ENCODE results near the gene CREB3L1.

CREB3L1 gene

GRCh38 chr11:46286789-46287188 lies 9.3 kb downstream of the CREB3L1 start:
- Histone ChIP-seq H3K27me3 (ENCODE audit: control insufficient read depth, low read length) (peaks cover 46% of the 10 kb centered on the region), H3K9me2 (replicated peaks; ENCODE audit: control insufficient read depth, low read length) (no peaks in the 10 kb centered on the region), H3K4me2 (ENCODE audit: low read length) (no peak overlapping the region), H3F3A (ENCODE audit: control insufficient read depth, insufficient read depth) (no peaks in the 10 kb centered on the region), H3K79me2 (ENCODE audit: control insufficient read depth, low read length) (no peaks in the 10 kb centered on the region), H3K27ac (ENCODE audit: low read depth, low read length) (no peak overlapping the region), H3K36me3 (ENCODE audit: control insufficient read depth, low read length) (no peaks in the 10 kb centered on the region), H3K4me1 (ENCODE audit: control insufficient read depth, low read length) (no peaks in the 10 kb centered on the region; the same call in 1 of the 2 replicates), H3K9me3 (ENCODE audit: control insufficient read depth, insufficient read depth, low read length) (no peaks in the 10 kb centered on the region), H4K20me1 (ENCODE audit: control insufficient read depth, insufficient read depth, low read depth, low read length) (no peaks in the 10 kb centered on the region), H3K4me3 (ENCODE audit: low read length) (no peak overlapping the region)
- TF ChIP-seq EZH2phosphoT487 (IDR thresholded peaks at IDR 0.05; ENCODE audit: borderline replicate concordance, low read length) = no peak
- no peak for TF ChIP-seq CTCF (IDR thresholded peaks at IDR 0.05; ENCODE audit: low read depth, low read length, poor library complexity, severe bottlenecking)

- H3K27me3 ChIP-seq (ENCODE audit: control insufficient read depth, low read length) = peaks cover 43% of the 10 kb centered on the region
- no peak overlapping the region for H3K27ac ChIP-seq (ENCODE audit: low read depth, low read length)
- H4K20me1 ChIP-seq (ENCODE audit: control insufficient read depth, insufficient read depth, low read depth, low read length) = no peaks in the 10 kb centered on the region
- no peak overlapping the region for H3K4me3 ChIP-seq (ENCODE audit: low read length)
- H3K36me3 ChIP-seq (ENCODE audit: control insufficient read depth, low read length) = no peaks in the 10 kb centered on the region
- TF ChIP-seq CTCF (IDR thresholded peaks at IDR 0.05; ENCODE audit: low read depth, low read length, poor library complexity, severe bottlenecking) = no peak
- TF ChIP-seq EZH2phosphoT487 (IDR thresholded peaks at IDR 0.05; ENCODE audit: borderline replicate concordance, low read length) = no peak
- no peak overlapping the region for H3K4me2 ChIP-seq (ENCODE audit: low read length)
- no peaks in the 10 kb centered on the region for H3K4me1 ChIP-seq (ENCODE audit: control insufficient read depth, low read length)
- no peaks in the 10 kb centered on the region for H3K9me3 ChIP-seq (ENCODE audit: control insufficient read depth, insufficient read depth, low read length)
- no peaks in the 10 kb centered on the region for H3F3A ChIP-seq (ENCODE audit: control insufficient read depth, insufficient read depth)
- H3K79me2 ChIP-seq (ENCODE audit: control insufficient read depth, low read length) = no peaks in the 10 kb centered on the region
- H3K9me2 ChIP-seq (replicated peaks; ENCODE audit: control insufficient read depth, low read length) = no peaks in the 10 kb centered on the region
These were observed 11.0 kb downstream of the CREB3L1 start for GRCh38 chr11:46288451-46288850.

- Histone ChIP-seq H4K20me1 (ENCODE audit: control insufficient read depth, insufficient read depth, low read depth, low read length) (no peaks in the 10 kb centered on the region), H3K79me2 (ENCODE audit: control insufficient read depth, low read length) (no peaks in the 10 kb centered on the region), H3K4me3 (ENCODE audit: low read length) (no peak overlapping the region), H3F3A (ENCODE audit: control insufficient read depth, insufficient read depth) (no peaks in the 10 kb centered on the region), H3K36me3 (ENCODE audit: control insufficient read depth, low read length) (no peaks in the 10 kb centered on the region), H3K27ac (ENCODE audit: low read depth, low read length) (no peak overlapping the region), H3K4me2 (ENCODE audit: low read length) (no peak overlapping the region), H3K9me3 (ENCODE audit: control insufficient read depth, insufficient read depth, low read length) (no peaks in the 10 kb centered on the region), H3K9me2 (replicated peaks; ENCODE audit: control insufficient read depth, low read length) (no peaks in the 10 kb centered on the region), H3K4me1 (ENCODE audit: control insufficient read depth, low read length) (peaks cover under 1% of the 10 kb centered on the region; the same call in 1 of the 2 replicates), H3K27me3 (ENCODE audit: control insufficient read depth, low read length) (peaks cover 39% of the 10 kb centered on the region)
- TF ChIP-seq CTCF (IDR thresholded peaks at IDR 0.05; ENCODE audit: low read depth, low read length, poor library complexity, severe bottlenecking) (no peak), EZH2phosphoT487 (IDR thresholded peaks at IDR 0.05; ENCODE audit: borderline replicate concordance, low read length) (no peak)
These were observed 12.5 kb downstream of the CREB3L1 start for GRCh38 chr11:46290011-46290410.

Data from DOHH2 (cell line).